ENCODE measurements around the gene OAS1. TPM values are rescaled to one million over a fixed set of nuclear protein-coding genes. Genes with fewer than 3 reads are reported as not detected.

The OAS1 gene
- total RNA-seq, 1 experiment from 2014 or later: 10.2 TPM

GRCh38 chr12:112965643-112966042 lies 58.9 kb downstream of the OAS1 start:
- ATAC-seq: no peak
- Histone ChIP-seq H3K4me1 (ENCODE audit: insufficient read depth, low read length) (no peaks in the 10 kb centered on the region), H3K4me3 (ENCODE audit: low read length) (no peak overlapping the region), H3K9me2 (replicated peaks; ENCODE audit: low read length) (no peaks in the 10 kb centered on the region), H3K4me2 (ENCODE audit: low read length) (no peak overlapping the region), H2AFZ (ENCODE audit: low read length) (no peak overlapping the region), H4K20me1 (ENCODE audit: low read length) (no peaks in the 10 kb centered on the region), H3K9ac (ENCODE audit: low read length) (no peak overlapping the region), H3K79me2 (ENCODE audit: low read length) (no peaks in the 10 kb centered on the region), H3K9me3 (ENCODE audit: low read length) (no peaks in the 10 kb centered on the region), H3K36me3 (ENCODE audit: low read depth, low read length) (peaks cover 11% of the 10 kb centered on the region; the same call in 1 of the 2 replicates), H3F3A (ENCODE audit: low read length, unreplicated experiment) (no peaks in the 10 kb centered on the region), H3K27ac (ENCODE audit: low read length) (no peak overlapping the region), H3K27me3 (ENCODE audit: low read length) (no peaks in the 10 kb centered on the region)
- no peak for DNase-seq
- POLR2A ChIA-PET (ENCODE audit: unreplicated experiment): no interaction called here
- TF ChIP-seq EZH2phosphoT487 (IDR thresholded peaks at IDR 0.05; ENCODE audit: borderline replicate concordance, low read length): no peak
- no TSS peak for BruUV-seq (replicated peaks)
- CTCF ChIA-PET: no interaction called here
- intact Hi-C loops (cut with micrococcal nuclease): no loop called here

GRCh38 chr12:112967306-112967705 lies 60.5 kb downstream of the OAS1 start:
- Histone ChIP-seq H3K79me2 (ENCODE audit: low read length) (no peaks in the 10 kb centered on the region), H3F3A (ENCODE audit: low read length, unreplicated experiment) (no peaks in the 10 kb centered on the region), H4K20me1 (ENCODE audit: low read length) (no peaks in the 10 kb centered on the region), H3K27me3 (ENCODE audit: low read length) (no peaks in the 10 kb centered on the region), H3K9me3 (ENCODE audit: low read length) (no peaks in the 10 kb centered on the region), H3K27ac (ENCODE audit: low read length) (no peak overlapping the region), H3K36me3 (ENCODE audit: low read depth, low read length) (peaks cover 11% of the 10 kb centered on the region; the same call in 1 of the 2 replicates), H3K4me1 (ENCODE audit: insufficient read depth, low read length) (no peaks in the 10 kb centered on the region), H3K4me3 (ENCODE audit: low read length) (no peak overlapping the region), H3K9ac (ENCODE audit: low read length) (no peak overlapping the region), H3K9me2 (replicated peaks; ENCODE audit: low read length) (no peaks in the 10 kb centered on the region), H3K4me2 (ENCODE audit: low read length) (no peak overlapping the region), H2AFZ (ENCODE audit: low read length) (no peak overlapping the region)
- BruUV-seq (replicated peaks): no TSS peak
- intact Hi-C loops (cut with micrococcal nuclease): no loop called here
- no peak for TF ChIP-seq CTCF (conservative IDR thresholded peaks at IDR 0.05; ENCODE audit: low read depth, low read length)
- TF ChIP-seq EZH2 (IDR thresholded peaks at IDR 0.05; ENCODE audit: low read length, unreplicated experiment): no peak
- no peak for TF ChIP-seq EZH2phosphoT487 (IDR thresholded peaks at IDR 0.05; ENCODE audit: borderline replicate concordance, low read length)
- ATAC-seq (no peak), DNase-seq (no peak)
- POLR2A ChIA-PET (ENCODE audit: unreplicated experiment): no interaction called here
- CTCF ChIA-PET: no interaction called here

GRCh38 chr12:112967858-112968257 lies 61.1 kb downstream of the OAS1 start:
- H3K27ac ChIP-seq (ENCODE audit: low read length): no peak overlapping the region
- H3K27me3 ChIP-seq (ENCODE audit: low read length): no peaks in the 10 kb centered on the region
- H3K36me3 ChIP-seq (ENCODE audit: low read depth, low read length): peaks cover 8% of the 10 kb centered on the region; the same call in 1 of the 2 replicates
- H3K4me1 ChIP-seq (ENCODE audit: insufficient read depth, low read length): no peaks in the 10 kb centered on the region
- no peaks in the 10 kb centered on the region for H3K9me2 ChIP-seq (replicated peaks; ENCODE audit: low read length)
- ATAC-seq (no peak), DNase-seq (no peak)
- H3K79me2 ChIP-seq (ENCODE audit: low read length): no peaks in the 10 kb centered on the region
- H3K9ac ChIP-seq (ENCODE audit: low read length): no peak overlapping the region
- no peak overlapping the region for H2AFZ ChIP-seq (ENCODE audit: low read length)
- H4K20me1 ChIP-seq (ENCODE audit: low read length): no peaks in the 10 kb centered on the region
- intact Hi-C loops (cut with micrococcal nuclease): no loop called here
- ChIA-PET CTCF (no interaction called here), POLR2A (ENCODE audit: unreplicated experiment) (no interaction called here)
- no TSS peak for BruUV-seq (replicated peaks)
- no peaks in the 10 kb centered on the region for H3F3A ChIP-seq (ENCODE audit: low read length, unreplicated experiment)
- H3K4me3 ChIP-seq (ENCODE audit: low read length): no peak overlapping the region
- H3K4me2 ChIP-seq (ENCODE audit: low read length): no peak overlapping the region
- TF ChIP-seq EZH2phosphoT487 (IDR thresholded peaks at IDR 0.05; ENCODE audit: borderline replicate concordance, low read length): no peak
- no peak for TF ChIP-seq EZH2 (IDR thresholded peaks at IDR 0.05; ENCODE audit: low read length, unreplicated experiment)
- no peak for TF ChIP-seq CTCF (conservative IDR thresholded peaks at IDR 0.05; ENCODE audit: low read depth, low read length)
- no peaks in the 10 kb centered on the region for H3K9me3 ChIP-seq (ENCODE audit: low read length)

Other genes with a start within 250 kb of the OAS1 start
- not detected in 2 replicates for gene RPH3A, start 115.2 kb upstream of the OAS1 start, total RNA-seq (2014; rRNA removed)
- 25.5 and 28.8 TPM in 2 replicates for gene OAS3, start 31.5 kb downstream of the OAS1 start, total RNA-seq (2014; rRNA removed)
- gene OAS2, start 71.6 kb downstream of the OAS1 start, total RNA-seq (2014; rRNA removed): 5.8 and 10.5 TPM in 2 replicates
- gene DTX1, start 149.8 kb downstream of the OAS1 start, total RNA-seq (2014; rRNA removed): not detected in 2 replicates
- 0.66 and 0.69 TPM in 2 replicates for gene RASAL1, start 228.8 kb downstream of the OAS1 start, total RNA-seq (2014; rRNA removed)
- gene CFAP73, start 242.8 kb downstream of the OAS1 start, total RNA-seq (2014; rRNA removed): not detected in 2 replicates

All from PC-3 (cell line).